Breast epithelium (tissue), 4 donors: ENCODE measurements around the gene FRMPD4. TPM values are rescaled to one million over a fixed set of nuclear protein-coding genes. Genes with fewer than 3 reads are reported as not detected.

Experiments
- DNase-seq, 2 donors: peaks; one replicate each; pipeline ENCODE4 v3.0.0-alpha.2; 2019; ENCODE audit warnings: low spot score in 2 of 2
- H3K27ac ChIP-seq, 2 donors: fragments of 200-600 bp; sonication (generic) in 1 of 2; one replicate each; pipeline ENCODE4 v1.5.1; 2016 to 2019; ENCODE audit warnings: mild to moderate bottlenecking in 1 of 2
- H3K27me3 ChIP-seq, 2 donors: fragments of 200-600 bp; sonication (generic) in 1 of 2; one replicate each; pipeline versions ENCODE4 v1.5.1 to v1.6.0; 2017 to 2019; ENCODE audit warnings: control low read depth in 1 of 2, mild to moderate bottlenecking in 1 of 2
- H3K36me3 ChIP-seq: fragments of 200-600 bp; one replicate; pipeline ENCODE4 v1.5.1; 2019
- H3K4me1 ChIP-seq, 2 donors: fragments of 200-600 bp; sonication (generic); one replicate each; pipeline ENCODE4 v1.5.1; 2016 to 2019; ENCODE audit warnings: control low read depth in 1 of 2
- H3K4me3 ChIP-seq, 3 donors: fragments of 200-600 bp; sonication (generic); 1 replicate in 2 of 3; 2 replicates in 1 of 3; pipeline ENCODE4 v1.5.1; 2016 to 2019; ENCODE audit warnings: mild to moderate bottlenecking in 3 of 3, moderate library complexity in 2 of 3
- H3K9me3 ChIP-seq, 2 donors: fragments of 200-600 bp; sonication (generic) in 1 of 2; one replicate each; pipeline ENCODE4 v1.5.1; 2016 to 2019; ENCODE audit warnings: control low read depth in 1 of 2
- CTCF ChIP-seq, 3 donors: fragments of 450-650 bp; IDR thresholded peaks; one replicate each; pipeline ENCODE4 v1.5.1; 2016 to 2017; ENCODE audit warnings: antibody characterized with exemption in 3 of 3, mild to moderate bottlenecking in 3 of 3, moderate library complexity in 3 of 3
- POLR2A ChIP-seq: fragments of 450-650 bp; IDR thresholded peaks from one replicate; pipeline ENCODE4 v1.6.1; 2016; ENCODE audit warnings: antibody characterized with exemption, mild to moderate bottlenecking, moderate library complexity
- POLR2AphosphoS5 ChIP-seq, 3 donors: sonication (generic); formaldehyde crosslinking; IDR thresholded peaks; one replicate each; pipeline ENCODE4 v1.6.1; 2017; ENCODE audit warnings: antibody characterized with exemption in 3 of 3
- intact Hi-C: fragments of 100-400 bp; cut with DNase I; formaldehyde crosslinking; loops from one replicate; pipeline ENCODE4 v1.15.1; 2023; ENCODE audit warnings: low total_unique reads
- total RNA-seq, 3 donors: library from RNA; depleted of rRNA; stranded (reverse); fragments of >200 nt; gene quantifications; one replicate each; pipeline ENCODE4 v1.1.0, GENCODE V29; 2016

The FRMPD4 gene
- total RNA-seq, 3 donors from 2014 or later, result under 0.01 TPM

- Histone ChIP-seq H3K4me3 (no peak overlapping the region), H3K4me1 (no peaks in the 10 kb centered on the region), H3K9me3 (no peaks in the 10 kb centered on the region), H3K36me3 (no peaks in the 10 kb centered on the region), H3K27ac (no peak overlapping the region), H3K27me3 (peaks cover 0 to 25% of the 10 kb centered on the region in 2 donors)
- intact Hi-C loops, result no loop called here
- no peak for TF ChIP-seq POLR2AphosphoS5 (IDR thresholded peaks at IDR 0.05)
- no peak for DNase-seq
Measured at GRCh38 chrX:12686331-12686730, 548.1 kb downstream of the FRMPD4 start.

- DNase-seq, result no peak
- no peak overlapping the region for H3K27ac ChIP-seq
- no peak overlapping the region for H3K4me3 ChIP-seq
- TF ChIP-seq CTCF (IDR thresholded peaks at IDR 0.05) (no peak), POLR2A (no peak), POLR2AphosphoS5 (IDR thresholded peaks at IDR 0.05) (no peak)
- H3K4me1 ChIP-seq, result no peaks in the 10 kb centered on the region
- intact Hi-C loops, result no loop called here
- H3K9me3 ChIP-seq, result no peaks in the 10 kb centered on the region
- no peaks in the 10 kb centered on the region for H3K36me3 ChIP-seq
- H3K27me3 ChIP-seq, result peaks cover 0 to 21% of the 10 kb centered on the region in 2 donors
Measured at GRCh38 chrX:12690646-12691045, 552.4 kb downstream of the FRMPD4 start.

- Histone ChIP-seq H3K9me3 (no peaks in the 10 kb centered on the region), H3K27me3 (peaks cover 0 to 40% of the 10 kb centered on the region in 2 donors), H3K4me1 (no peaks in the 10 kb centered on the region), H3K4me3 (no peak overlapping the region), H3K27ac (no peak overlapping the region), H3K36me3 (no peaks in the 10 kb centered on the region)
- no peak for DNase-seq
- no peak for TF ChIP-seq POLR2A
- no peak for TF ChIP-seq CTCF (IDR thresholded peaks at IDR 0.05)
- TF ChIP-seq POLR2AphosphoS5 (IDR thresholded peaks at IDR 0.05), result no peak
- intact Hi-C loops, result no loop called here
Measured at GRCh38 chrX:12693754-12694153, 555.5 kb downstream of the FRMPD4 start.

- Histone ChIP-seq H3K36me3 (no peaks in the 10 kb centered on the region), H3K4me3 (no peak overlapping the region), H3K27ac (no peak overlapping the region), H3K27me3 (peaks cover 0 to 54% of the 10 kb centered on the region in 2 donors), H3K4me1 (no peaks in the 10 kb centered on the region), H3K9me3 (no peaks in the 10 kb centered on the region)
- DNase-seq, result no peak
- no peak for TF ChIP-seq CTCF (IDR thresholded peaks at IDR 0.05)
- no peak for TF ChIP-seq POLR2AphosphoS5 (IDR thresholded peaks at IDR 0.05)
- TF ChIP-seq POLR2A, result no peak
- intact Hi-C loops, result no loop called here
Measured at GRCh38 chrX:12700745-12701144, 562.5 kb downstream of the FRMPD4 start.

GRCh38 chrX:12701628-12702027, 563.4 kb downstream of the FRMPD4 start:
- intact Hi-C loops, result no loop called here
- peak in 1 of 2 donors; percentile 55 for DNase-seq
- Histone ChIP-seq H3K4me1 (no peaks in the 10 kb centered on the region), H3K27ac (no peak overlapping the region), H3K27me3 (peaks cover 0 to 49% of the 10 kb centered on the region in 2 donors), H3K4me3 (no peak overlapping the region), H3K9me3 (no peaks in the 10 kb centered on the region), H3K36me3 (no peaks in the 10 kb centered on the region)
- peak in 2 of 3 donors; percentile 16 to 25 for TF ChIP-seq CTCF (IDR thresholded peaks at IDR 0.05)
- TF ChIP-seq POLR2A, result no peak
- no peak for TF ChIP-seq POLR2AphosphoS5 (IDR thresholded peaks at IDR 0.05)
